ENCODE measurements around the gene LNPK. TPM values are rescaled to one million over a fixed set of nuclear protein-coding genes. Genes with fewer than 3 reads are reported as not detected.

Gene LNPK
- total and polyA plus RNA-seq, 9 of the 15 experiments (the other 6 are each of a cell fraction or from before 2014, with no cell fraction given), result 6.4 to 40.4 (median 21.3) TPM

GRCh38 chr2:175973373-175973772 is 28.7 kb downstream of the LNPK start:
- ATAC-seq (no peak), FAIRE-seq (no peak), DNase-seq (ENCODE audit: extremely low read depth in 1 of 4, low spot score in 3 of 4) (no peak)
- Histone ChIP-seq H3K9ac (ENCODE audit: insufficient read depth in 1 of 2, low read depth in 2 of 2, low read length in 2 of 2) (no peak overlapping the region), H3K27ac (ENCODE audit: extremely low read depth, low read depth, low read length) (no peak overlapping the region), H3K4me1 (replicated peaks in 1 of 2; ENCODE audit: control insufficient read depth in 2 of 2, insufficient read depth in 2 of 2, low read length in 2 of 2) (no peaks in the 10 kb centered on the region), H2AFZ (ENCODE audit: low read depth, low read length) (no peak overlapping the region), H3K4me3 (no peak overlapping the region), H3K9me1 (ENCODE audit: control insufficient read depth, insufficient read depth, low read length) (no peaks in the 10 kb centered on the region), H3K79me2 (ENCODE audit: control insufficient read depth, insufficient read depth, low read length) (no peaks in the 10 kb centered on the region), H3K36me3 (ENCODE audit: control insufficient read depth, insufficient read depth, low read length) (peaks cover 43% of the 10 kb centered on the region; the same call in 2 of the 3 replicates), H3K27me3 (ENCODE audit: control insufficient read depth in 2 of 2, insufficient read depth in 2 of 2, low read length in 2 of 2) (no peaks in the 10 kb centered on the region), H3K9me3 (replicated peaks; ENCODE audit: control insufficient read depth, insufficient read depth, low read depth, low read length) (no peaks in the 10 kb centered on the region), H3K4me2 (ENCODE audit: insufficient read depth, low read length) (no peak overlapping the region), H4K20me1 (replicated peaks; ENCODE audit: control insufficient read depth, insufficient read depth, low read length) (no peaks in the 10 kb centered on the region)
- TF ChIP-seq RBM14 (IDR thresholded peaks at IDR 0.05; ENCODE audit: borderline replicate concordance, insufficient read depth, low read depth, low read length) (no peak), KDM5B (IDR thresholded peaks at IDR 0.05; ENCODE audit: insufficient replicate concordance, low read depth, low read length) (no peak), ZBTB34 (CRISPR knock-in tag; IDR thresholded peaks at IDR 0.05) (no peak), CBFB (CRISPR knock-in tag; IDR thresholded peaks at IDR 0.05) (no peak), ZNF253 (CRISPR knock-in tag; conservative IDR thresholded peaks at IDR 0.05) (no peak), ZSCAN29 (IDR thresholded peaks at IDR 0.05) (no peak), RUNX1 (IDR thresholded peaks at IDR 0.05; ENCODE audit: low read depth) (no peak)
- intact Hi-C loops (cut with micrococcal nuclease), result no loop called here
- no TSS peak for BruUV-seq (replicated peaks)
- CTCF ChIA-PET (ENCODE audit: low intra/inter-chr PET ratio), result no interaction called here
- in situ Hi-C loops (cut with MboI), result no loop called here
- POLR2A ChIA-PET, result no interaction called here
- 87% methylated on average over 1 of the region's 1 CpG for WGBS (ENCODE audit: insufficient coverage, low coverage, missing lambda C conversion rate)

All from K562 (cell line).